HG03342 (cell line): ENCODE data around the gene B4GALNT3.
"Not testable (repeated sequence)": the region's sequence is repeated elsewhere in the genome, so short reads cannot be mapped to it uniquely, and the experiment has no call there.

Source experiments
- ATAC-seq: cut with Tn5 transposase; IDR thresholded peaks from one replicate; pipeline ENCODE4 v1.9.1; 2021; ENCODE audit warnings: mild to moderate bottlenecking, moderate library complexity; ENCODE audit not compliant: unreplicated experiment

The B4GALNT3 gene

DNA sequence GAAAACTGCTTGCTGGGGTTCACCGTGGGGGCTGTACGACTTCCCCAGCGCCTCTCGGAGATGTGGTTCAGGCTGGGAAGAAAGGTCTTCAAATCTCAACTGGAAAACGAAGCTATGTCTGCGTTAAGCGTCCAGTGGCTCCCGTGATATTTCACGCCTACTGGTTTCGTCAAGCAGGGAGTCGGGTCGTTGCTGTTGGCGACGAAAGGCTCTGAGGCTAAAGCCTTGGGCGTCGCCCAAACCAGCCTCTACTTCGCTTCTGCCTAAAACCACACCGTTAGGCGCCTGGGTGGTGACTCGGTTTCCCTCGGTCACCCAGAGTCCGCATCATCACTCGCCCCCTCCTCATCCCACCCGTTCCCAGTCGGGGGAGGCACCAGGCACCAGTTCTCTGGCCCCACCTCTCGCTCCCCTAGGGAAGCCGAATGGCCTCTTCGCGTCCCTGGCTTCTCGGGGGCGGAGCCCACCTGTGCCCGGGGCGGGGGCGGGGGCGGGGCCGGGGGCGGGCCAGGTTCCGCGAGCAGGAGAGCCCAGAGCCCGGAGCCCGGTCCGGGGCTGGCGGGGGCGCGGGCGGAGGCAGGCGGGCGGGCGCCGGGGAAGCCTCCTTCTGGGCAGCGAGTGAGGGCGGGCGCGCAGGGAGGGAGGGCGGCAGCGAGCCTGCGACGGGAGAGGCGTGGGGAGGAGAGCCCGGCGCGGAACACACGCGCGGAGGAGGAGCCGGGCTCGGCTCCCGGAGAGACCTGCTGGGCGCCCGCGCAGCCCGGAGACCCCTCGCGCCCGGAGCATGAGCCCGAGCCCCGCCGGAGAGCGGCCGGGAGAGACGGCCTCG lies at the start of gene B4GALNT3:
Gene B4GALNT3 (plus strand): TSS at position 510 of the 829 bp plus-strand sequence. CDS start 438 bp downstream, outside the sequence.
- ATAC-seq = no peak

DNA sequence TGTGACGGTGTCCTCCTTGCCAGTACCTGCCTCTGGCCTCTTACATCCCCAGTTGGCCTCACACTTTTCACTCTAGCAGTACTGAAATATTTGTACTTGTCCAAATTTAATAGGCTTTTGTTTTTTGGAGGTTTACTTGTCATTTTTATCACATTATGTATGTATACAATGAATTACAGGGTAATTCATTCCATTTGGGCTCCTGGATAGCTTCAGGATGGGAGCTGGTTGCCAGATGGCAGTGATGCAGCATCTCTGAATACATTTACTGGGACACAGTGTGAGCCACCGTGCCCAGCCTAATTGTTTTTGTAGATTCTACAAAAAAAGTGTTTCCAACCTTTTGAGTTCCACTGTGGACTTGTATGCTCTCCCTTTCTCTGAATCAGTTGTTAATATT lies 44.9 kb upstream of the B4GALNT3 start:
- no peak for ATAC-seq

DNA sequence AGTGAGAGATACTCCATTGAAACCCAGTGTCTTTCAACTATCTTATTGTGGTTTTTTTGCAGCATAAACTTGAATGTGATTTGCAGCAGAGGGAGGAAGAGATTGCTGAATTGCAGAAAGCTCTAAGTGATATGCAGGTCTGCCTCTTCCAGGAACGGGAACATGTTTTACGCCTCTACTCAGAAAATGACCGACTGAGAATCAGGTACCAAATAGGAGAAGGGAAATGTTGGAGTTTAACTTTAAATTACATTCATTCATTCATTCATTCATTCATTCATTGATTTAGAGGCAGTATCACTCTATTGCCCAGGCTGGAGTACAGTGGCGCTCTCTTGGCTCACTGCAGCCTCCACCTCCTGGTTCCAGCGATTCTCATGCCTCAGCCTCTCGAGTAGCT lies 41.3 kb upstream of the B4GALNT3 start:
- ATAC-seq = no peak

DNA sequence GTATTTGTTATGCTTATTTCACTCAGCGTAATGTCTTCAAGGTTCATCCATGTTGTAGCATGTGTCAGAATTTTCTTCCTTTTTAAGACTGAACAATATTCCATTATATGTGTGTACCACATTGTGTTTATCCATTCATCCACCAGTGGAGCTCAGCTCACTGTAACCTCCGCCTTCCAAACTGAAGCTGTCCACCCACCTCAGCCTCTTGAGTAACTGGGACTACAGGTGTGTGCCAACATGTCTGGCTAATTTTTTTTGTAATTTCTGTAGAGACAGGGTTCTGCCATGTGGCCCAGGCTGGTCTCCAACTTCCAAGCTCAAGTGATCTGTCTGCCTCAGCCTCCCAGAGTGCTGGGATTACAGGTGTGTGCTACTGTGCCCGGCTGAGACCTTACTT lies 37.2 kb upstream of the B4GALNT3 start:
- ATAC-seq = no peak

- ATAC-seq = not testable (repeated sequence)
Measured at GRCh38 chr12:435737-436136, 24.0 kb upstream of the B4GALNT3 start.

- ATAC-seq = no peak
Measured at GRCh38 chr12:442235-442884, 17.4 kb upstream of the B4GALNT3 start.

DNA sequence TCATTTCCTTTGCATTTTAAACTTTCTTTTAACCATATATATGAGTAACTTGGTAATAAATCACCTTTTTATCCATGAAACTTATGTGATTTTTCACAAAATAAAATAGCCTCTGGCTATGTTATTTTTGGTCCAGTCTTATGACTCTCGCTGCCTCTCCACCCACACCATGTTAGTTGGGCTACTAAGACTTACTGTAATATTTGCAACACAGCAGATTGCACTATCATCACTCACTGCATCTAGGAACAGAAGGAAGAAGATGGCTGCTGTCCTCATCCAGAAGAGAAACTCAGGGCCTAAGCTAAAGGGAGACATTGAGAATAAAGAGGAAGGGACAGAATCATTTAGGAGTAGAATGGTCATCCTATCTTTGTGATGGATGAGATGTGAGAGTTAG lies 12.6 kb upstream of the B4GALNT3 start:
- no peak for ATAC-seq

GRCh38 chr12:449203-449602 lies 10.5 kb upstream of the B4GALNT3 start:
- ATAC-seq = no peak

- no peak for ATAC-seq
Measured at GRCh38 chr12:450438-450837, 9.3 kb upstream of the B4GALNT3 start.

DNA sequence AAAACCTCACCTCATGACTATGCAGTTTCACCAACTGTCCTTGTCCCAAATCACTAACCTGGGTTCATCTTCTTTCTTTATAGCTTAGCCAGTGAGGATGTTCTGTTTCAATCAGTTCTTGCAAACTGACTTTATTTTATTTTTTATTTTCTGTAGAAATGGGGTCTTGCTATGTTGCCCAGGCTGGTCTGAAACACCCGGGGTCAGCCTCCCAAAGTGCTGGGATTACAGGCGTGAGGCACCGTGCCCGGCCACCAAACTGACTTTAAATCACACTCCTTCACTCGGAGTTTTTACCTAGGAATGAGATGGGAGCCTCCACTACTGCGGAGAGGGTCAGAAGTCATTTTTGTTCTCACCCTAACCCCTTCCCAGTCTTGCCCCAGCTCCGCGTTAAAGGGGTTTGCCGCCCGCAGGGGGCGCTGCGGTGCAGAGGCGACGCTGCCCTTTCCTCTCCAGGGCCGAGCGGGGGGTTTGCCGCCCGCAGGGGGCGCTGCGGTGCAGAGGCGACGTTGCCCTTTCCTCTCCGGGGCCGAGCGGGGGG lies 7.0 kb upstream of the B4GALNT3 start:
- no peak for ATAC-seq

- ATAC-seq = no peak
Measured at GRCh38 chr12:454833-455232, 4.9 kb upstream of the B4GALNT3 start.

DNA sequence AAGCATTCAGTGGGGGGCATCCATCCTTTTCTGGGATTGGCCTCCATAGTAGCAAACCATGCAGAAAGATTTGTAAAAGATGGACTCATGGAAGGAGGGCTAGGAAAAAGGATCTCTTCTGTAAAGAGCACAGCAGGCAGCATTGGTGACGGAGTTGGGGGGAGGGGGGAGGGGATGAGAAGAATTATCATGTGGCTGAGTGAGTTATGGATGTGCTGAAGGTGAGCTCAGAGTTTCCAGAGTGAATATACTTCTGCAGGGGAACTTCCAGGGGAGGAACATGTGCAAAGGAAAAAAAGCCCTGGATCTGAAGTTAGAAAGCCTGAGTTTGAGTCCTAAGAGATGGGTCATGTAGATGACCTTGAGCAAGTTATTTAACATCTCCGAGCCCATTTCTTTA lies 3.9 kb upstream of the B4GALNT3 start:
- no peak for ATAC-seq

- no peak for ATAC-seq
Measured at GRCh38 chr12:457676-458075, 2.1 kb upstream of the B4GALNT3 start.

GRCh38 chr12:459050-459429 lies 699 bp upstream of the B4GALNT3 start:
- ATAC-seq = no peak

GRCh38 chr12:460261-461230 lies 807 bp downstream of the B4GALNT3 start:
- ATAC-seq = no peak

GRCh38 chr12:461425-461824 lies 1.7 kb downstream of the B4GALNT3 start:
- no peak for ATAC-seq

- ATAC-seq = no peak
Measured at GRCh38 chr12:462936-463705, 3.4 kb downstream of the B4GALNT3 start.

GRCh38 chr12:464484-465267 lies 4.9 kb downstream of the B4GALNT3 start:
- ATAC-seq = no peak

DNA sequence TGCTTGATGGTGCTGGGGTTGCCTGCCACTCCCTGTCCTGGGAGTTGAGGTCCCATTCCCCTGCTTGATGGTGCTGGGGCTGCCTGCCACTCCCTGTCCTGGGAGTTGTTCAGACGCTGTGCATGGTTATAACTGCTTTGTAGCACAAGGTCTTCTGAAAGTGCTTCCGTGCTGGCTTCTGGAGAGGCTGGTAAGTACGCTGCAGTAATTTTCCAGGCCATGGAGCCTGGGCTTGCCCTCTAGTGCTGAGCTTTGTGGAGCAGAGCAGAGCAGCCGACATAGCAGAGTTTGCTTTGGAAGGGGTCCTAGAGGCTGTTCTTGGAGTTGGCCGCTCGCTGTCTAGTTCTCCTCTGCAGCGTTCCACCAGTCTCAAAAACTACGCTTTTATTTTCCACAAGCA lies 6.3 kb downstream of the B4GALNT3 start:
- no peak for ATAC-seq
